GM21528 (cell line): ENCODE results near the gene LMX1B.

Experiments used
- ATAC-seq: cut with Tn5 transposase; IDR thresholded peaks from one replicate; pipeline ENCODE4 v1.9.1; 2021; ENCODE audit warnings: mild to moderate bottlenecking, moderate library complexity; ENCODE audit not compliant: unreplicated experiment, low FRiP score

The LMX1B gene

GRCh38 chr9:126692759-126693427, 79.2 kb downstream of the LMX1B start:
- no peak for ATAC-seq

- ATAC-seq: no peak
Measured at GRCh38 chr9:126693428-126693944, 79.8 kb downstream of the LMX1B start.

- no peak for ATAC-seq
Measured at GRCh38 chr9:126694206-126695081, 80.7 kb downstream of the LMX1B start.

- ATAC-seq: no peak
Measured at GRCh38 chr9:126695186-126695585, 81.5 kb downstream of the LMX1B start.

- ATAC-seq: no peak
Measured at GRCh38 chr9:126695701-126696400, 82.1 kb downstream of the LMX1B start.

- ATAC-seq: no peak
Measured at GRCh38 chr9:126696401-126697145, 82.8 kb downstream of the LMX1B start.

GRCh38 chr9:126697330-126697729, 83.6 kb downstream of the LMX1B start:
- no peak for ATAC-seq

- no peak for ATAC-seq
Measured at GRCh38 chr9:126698251-126698650, 84.5 kb downstream of the LMX1B start.

- no peak for ATAC-seq
Measured at GRCh38 chr9:126698756-126699155, 85.0 kb downstream of the LMX1B start.

- no peak for ATAC-seq
Measured at GRCh38 chr9:126699401-126699881, 85.7 kb downstream of the LMX1B start.

GRCh38 chr9:126700296-126700695, 86.6 kb downstream of the LMX1B start:
- no peak for ATAC-seq

- no peak for ATAC-seq
Measured at GRCh38 chr9:126700903-126701812, 87.4 kb downstream of the LMX1B start.

- no peak for ATAC-seq
Measured at GRCh38 chr9:126701813-126702140, 88.0 kb downstream of the LMX1B start.

- ATAC-seq: no peak
Measured at GRCh38 chr9:126702151-126703001, 88.6 kb downstream of the LMX1B start.

- ATAC-seq: no peak
Measured at GRCh38 chr9:126703002-126703865, 89.5 kb downstream of the LMX1B start.

GRCh38 chr9:126703866-126704156, 90.1 kb downstream of the LMX1B start:
- ATAC-seq: no peak

GRCh38 chr9:126704157-126704891, 90.6 kb downstream of the LMX1B start:
- no peak for ATAC-seq
